Measurements from ENCODE around the gene PPP1R10.
A peak's percentile ranks its signal among the peaks of the same experiment; 100 is the strongest.

PPP1R10 gene

GRCh38 chr6:30644769-30645168 lies 27.7 kb upstream of the PPP1R10 start:
- Mint-ChIP-seq H3K27me3 (no peaks in the 10 kb centered on the region), H3K9me3 (no peaks in the 10 kb centered on the region), H3K4me1 (peaks cover 24 to 29% of the 10 kb centered on the region in 2 donors), H3K27ac (no peak overlapping the region), H3K36me3 (peaks cover 28 to 49% of the 10 kb centered on the region in 2 donors), H3K4me3 (no peak overlapping the region)
- DNase-seq: no peak
- ATAC-seq (replicated peaks): no peak

- Mint-ChIP-seq H3K36me3 (peaks cover 28 to 44% of the 10 kb centered on the region in 2 donors), H3K27ac (peak overlapping the region; percentile 72), H3K4me3 (no peak overlapping the region), H3K9me3 (no peaks in the 10 kb centered on the region), H3K4me1 (peaks cover 19 to 20% of the 10 kb centered on the region in 2 donors), H3K27me3 (no peaks in the 10 kb centered on the region)
- ATAC-seq (replicated peaks) (no peak), DNase-seq (no peak)
Observed at GRCh38 chr6:30643656-30644055, 26.6 kb upstream of the PPP1R10 start.

- Mint-ChIP-seq H3K4me3 (no peak overlapping the region), H3K27me3 (no peaks in the 10 kb centered on the region), H3K4me1 (peaks cover 11 to 12% of the 10 kb centered on the region in 2 donors), H3K9me3 (no peaks in the 10 kb centered on the region), H3K27ac (no peak overlapping the region), H3K36me3 (peaks cover 25 to 48% of the 10 kb centered on the region in 2 donors)
- DNase-seq: no peak
- no peak for ATAC-seq (replicated peaks)
Observed at GRCh38 chr6:30641048-30641447, 24.0 kb upstream of the PPP1R10 start.

- Mint-ChIP-seq H3K9me3 (no peaks in the 10 kb centered on the region), H3K4me1 (peaks cover 5 to 6% of the 10 kb centered on the region in 2 donors), H3K27ac (no peak overlapping the region), H3K27me3 (no peaks in the 10 kb centered on the region), H3K4me3 (no peak overlapping the region), H3K36me3 (peaks cover 24 to 48% of the 10 kb centered on the region in 2 donors)
- no peak for DNase-seq
- no peak for ATAC-seq (replicated peaks)
Observed at GRCh38 chr6:30640481-30640880, 23.4 kb upstream of the PPP1R10 start.

- no peaks in the 10 kb centered on the region for H3K9me3 Mint-ChIP-seq
- DNase-seq: no peak
- peaks cover 26 to 46% of the 10 kb centered on the region in 2 donors for H3K36me3 Mint-ChIP-seq
- no peak overlapping the region for H3K27ac Mint-ChIP-seq
- no peak overlapping the region for H3K4me3 Mint-ChIP-seq
- H3K27me3 Mint-ChIP-seq: no peaks in the 10 kb centered on the region
- H3K4me1 Mint-ChIP-seq: no peaks in the 10 kb centered on the region
- no peak for ATAC-seq (replicated peaks)
Observed at GRCh38 chr6:30635834-30636233, 18.8 kb upstream of the PPP1R10 start.

GRCh38 chr6:30626484-30627366 lies 9.7 kb upstream of the PPP1R10 start, which contains the start of gene ATAT1:
Gene ATAT1 (plus strand): TSS chr6:30626874.
- H3K27ac Mint-ChIP-seq: peak within 1 kb of the TSS; percentile 98
- peaks cover 50 to 69% of the 10 kb centered on the region in 2 donors for H3K36me3 Mint-ChIP-seq
- DNase-seq: peak; percentile 76
- peak; percentile 99 for ATAC-seq (replicated peaks)
- no peaks in the 10 kb centered on the region for H3K9me3 Mint-ChIP-seq
- no peaks in the 10 kb centered on the region for H3K27me3 Mint-ChIP-seq
- H3K4me3 Mint-ChIP-seq: peak within 1 kb of the TSS; percentile 98
- peaks cover 26 to 36% of the 10 kb centered on the region in 2 donors for H3K4me1 Mint-ChIP-seq

- Mint-ChIP-seq H3K4me3 (peak overlapping the region in 1 of 2 donors; percentile 98), H3K4me1 (peaks cover 26 to 36% of the 10 kb centered on the region in 2 donors)
Observed at GRCh38 chr6:30625511-30625910, 8.5 kb upstream of the PPP1R10 start.

GRCh38 chr6:30619561-30619960 lies 2.5 kb upstream of the PPP1R10 start:
- DNase-seq: no peak
- peaks cover 0 to 4% of the 10 kb centered on the region in 2 donors for H3K27me3 Mint-ChIP-seq
- peaks cover 0 to 1% of the 10 kb centered on the region in 2 donors for H3K9me3 Mint-ChIP-seq
- peaks cover 43 to 62% of the 10 kb centered on the region in 2 donors for H3K36me3 Mint-ChIP-seq
- no peak for ATAC-seq (replicated peaks)
- peak overlapping the region; percentile 51 for H3K27ac Mint-ChIP-seq
- H3K4me1 Mint-ChIP-seq: peaks cover 17 to 46% of the 10 kb centered on the region in 2 donors
- H3K4me3 Mint-ChIP-seq: peak overlapping the region; percentile 93 to 96

More at GRCh38 chr6:30625511-30625910, 8.5 kb upstream of the PPP1R10 start:
- no peak overlapping the region for H3K27ac Mint-ChIP-seq
- DNase-seq (no peak), ATAC-seq (replicated peaks) (no peak)
- H3K9me3 Mint-ChIP-seq: no peaks in the 10 kb centered on the region
- H3K27me3 Mint-ChIP-seq: no peaks in the 10 kb centered on the region
- H3K36me3 Mint-ChIP-seq: peaks cover 41 to 64% of the 10 kb centered on the region in 2 donors

GRCh38 chr6:30618270-30618797 lies 1.3 kb upstream of the PPP1R10 start:
- peaks cover 23 to 58% of the 10 kb centered on the region in 2 donors for H3K4me1 Mint-ChIP-seq
- H3K27ac Mint-ChIP-seq: peak overlapping the region; percentile 100
- peaks cover 47 to 68% of the 10 kb centered on the region in 2 donors for H3K36me3 Mint-ChIP-seq
- no peak for DNase-seq
- peaks cover 0 to 4% of the 10 kb centered on the region in 2 donors for H3K27me3 Mint-ChIP-seq
- ATAC-seq (replicated peaks): no peak
- H3K4me3 Mint-ChIP-seq: peak overlapping the region; percentile 93 to 96
- peaks cover 0 to 1% of the 10 kb centered on the region in 2 donors for H3K9me3 Mint-ChIP-seq

GRCh38 chr6:30617565-30618269 lies 674 bp upstream of the PPP1R10 start, which contains the start of gene MRPS18B:
Gene MRPS18B (plus strand): TSS chr6:30617840. CDS start chr6:30617866, 26 bp downstream.
- Mint-ChIP-seq H3K36me3 (peaks cover 46 to 66% of the 10 kb centered on the region in 2 donors), H3K27ac (peak within 1 kb of the TSS; percentile 100), H3K9me3 (peaks cover 0 to 1% of the 10 kb centered on the region in 2 donors), H3K27me3 (peaks cover 0 to 4% of the 10 kb centered on the region in 2 donors), H3K4me1 (peaks cover 24 to 61% of the 10 kb centered on the region in 2 donors), H3K4me3 (peak within 1 kb of the TSS; percentile 93 to 96)
- peak; percentile 83 to 84 for ATAC-seq (replicated peaks)
- DNase-seq: peak; percentile 97

GRCh38 chr6:30615958-30616810 lies 859 bp downstream of the PPP1R10 start:
- peak overlapping the region; percentile 93 to 96 for H3K4me3 Mint-ChIP-seq
- peaks cover 34 to 74% of the 10 kb centered on the region in 2 donors for H3K4me1 Mint-ChIP-seq
- H3K36me3 Mint-ChIP-seq: peaks cover 49 to 68% of the 10 kb centered on the region in 2 donors
- H3K9me3 Mint-ChIP-seq: peaks cover 0 to 1% of the 10 kb centered on the region in 2 donors
- H3K27me3 Mint-ChIP-seq: peaks cover 0 to 4% of the 10 kb centered on the region in 2 donors
- ATAC-seq (replicated peaks) (no peak), DNase-seq (peak; percentile 28)
- H3K27ac Mint-ChIP-seq: peak overlapping the region; percentile 100

GRCh38 chr6:30615219-30615957 lies 1.7 kb downstream of the PPP1R10 start:
- H3K27me3 Mint-ChIP-seq: peaks cover 0 to 4% of the 10 kb centered on the region in 2 donors
- ATAC-seq (replicated peaks): no peak
- H3K4me1 Mint-ChIP-seq: peaks cover 38 to 78% of the 10 kb centered on the region in 2 donors
- peaks cover 53 to 71% of the 10 kb centered on the region in 2 donors for H3K36me3 Mint-ChIP-seq
- peaks cover 0 to 1% of the 10 kb centered on the region in 2 donors for H3K9me3 Mint-ChIP-seq
- peak overlapping the region; percentile 93 to 96 for H3K4me3 Mint-ChIP-seq
- H3K27ac Mint-ChIP-seq: peak overlapping the region; percentile 100
- DNase-seq: peak; percentile 34

GRCh38 chr6:30614843-30615218 lies 2.2 kb downstream of the PPP1R10 start:
- H3K27ac Mint-ChIP-seq: peak overlapping the region; percentile 100
- ATAC-seq (replicated peaks) (peak; percentile 70 to 72), DNase-seq (peak; percentile 87)
- H3K4me1 Mint-ChIP-seq: peaks cover 40 to 77% of the 10 kb centered on the region in 2 donors
- peaks cover 0 to 1% of the 10 kb centered on the region in 2 donors for H3K9me3 Mint-ChIP-seq
- peak overlapping the region; percentile 93 to 96 for H3K4me3 Mint-ChIP-seq
- H3K36me3 Mint-ChIP-seq: peaks cover 53 to 70% of the 10 kb centered on the region in 2 donors
- peaks cover 0 to 4% of the 10 kb centered on the region in 2 donors for H3K27me3 Mint-ChIP-seq
